Thyroid gland (tissue), 4 donors: ENCODE results near the gene TNFRSF11A. TPM values are rescaled to one million over a fixed set of nuclear protein-coding genes. Genes with fewer than 3 reads are reported as not detected.

Experiments used
- DNase-seq, 2 donors: peaks; one replicate each; pipeline ENCODE4 v3.0.0-alpha.2; 2019
- H3K27ac ChIP-seq, 3 donors: fragments of 200-600 bp; sonication (generic); 1 replicate in 2 of 3; 2 replicates in 1 of 3; pipeline ENCODE4 v1.5.1; 2016 to 2019; ENCODE audit warnings: mild to moderate bottlenecking in 1 of 3, moderate library complexity in 1 of 3
- H3K27me3 ChIP-seq: fragments of 200-600 bp; sonication (generic); one replicate; pipeline ENCODE4 v1.5.1; 2019
- H3K36me3 ChIP-seq, 2 donors: fragments of 200-600 bp; sonication (generic); one replicate each; pipeline ENCODE4 v1.5.1; 2016 to 2019
- H3K4me1 ChIP-seq, 2 donors: fragments of 200-600 bp; sonication (generic); one replicate each; pipeline ENCODE4 v1.5.1; 2017 to 2019
- H3K4me3 ChIP-seq, 3 donors: fragments of 200-600 bp; sonication (generic); replicated peaks in 1 of 3; 1 replicate in 2 of 3; 2 replicates in 1 of 3; pipeline ENCODE4 v1.5.1; 2016; ENCODE audit warnings: mild to moderate bottlenecking in 1 of 3
- H3K9me3 ChIP-seq: fragments of 200-600 bp; sonication (generic); one replicate; pipeline ENCODE4 v1.5.1; 2017
- CTCF ChIP-seq, 6 experiments: fragments of 200-600 bp in 3 of 6; fragments of 450-650 bp in 3 of 6; sonication (generic) in 3 of 6; IDR thresholded peaks; one replicate each; pipeline ENCODE4 v1.5.1; 2016 to 2019; ENCODE audit warnings: antibody characterized with exemption in 6 of 6, mild to moderate bottlenecking in 2 of 6, inconsistent platforms in 1 of 6, moderate library complexity in 1 of 6
- POLR2A ChIP-seq, 2 donors: fragments of 450-650 bp; IDR thresholded peaks; one replicate each; pipeline ENCODE4 v1.6.1; 2017; ENCODE audit warnings: antibody characterized with exemption in 2 of 2, mild to moderate bottlenecking in 2 of 2, moderate library complexity in 1 of 2
- WGBS, 2 donors: methylation state at CpG; one replicate each; pipeline ENCODE4 v1.1.5; 2017; 5-methylcytosine and 5-hydroxymethylcytosine counted together
- intact Hi-C: fragments of 100-400 bp; cut with DNase I; formaldehyde crosslinking; loops from one replicate; pipeline ENCODE4 v1.15.1; 2023
- total RNA-seq, 4 donors: library from RNA; depleted of rRNA; stranded (reverse); fragments of >200 nt; gene quantifications; one replicate each; pipeline ENCODE4 v1.2.3, GENCODE V29; 2016

TNFRSF11A gene
- total RNA-seq, 4 donors from 2014 or later, result 3.3 to 11.6 (median 6.7) TPM

- DNase-seq, result no peak
- Histone ChIP-seq H3K9me3 (no peaks in the 10 kb centered on the region), H3K27ac (no peak overlapping the region), H3K27me3 (no peaks in the 10 kb centered on the region), H3K4me3 (no peak overlapping the region), H3K36me3 (no peaks in the 10 kb centered on the region), H3K4me1 (no peaks in the 10 kb centered on the region)
- intact Hi-C loops, result no loop called here
- WGBS, 2 donors, result 93 to 95% methylated on average over 5 of the region's 5 CpGs
- TF ChIP-seq CTCF (IDR thresholded peaks at IDR 0.05), result no peak
- TF ChIP-seq POLR2A (IDR thresholded peaks at IDR 0.05), result no peak
These were observed 56.3 kb downstream of the TNFRSF11A start for GRCh38 chr18:62381373-62381772.

- no peak overlapping the region for H3K27ac ChIP-seq
- TF ChIP-seq POLR2A (IDR thresholded peaks at IDR 0.05), result no peak
- no peak for TF ChIP-seq CTCF (IDR thresholded peaks at IDR 0.05)
- no peak overlapping the region for H3K4me3 ChIP-seq
- 17 to 19% methylated on average over 1 of the region's 1 CpG for WGBS, 2 donors
- no peaks in the 10 kb centered on the region for H3K9me3 ChIP-seq
- intact Hi-C loops, result no loop called here
- no peaks in the 10 kb centered on the region for H3K4me1 ChIP-seq
- H3K36me3 ChIP-seq, result no peaks in the 10 kb centered on the region
- no peak for DNase-seq
- H3K27me3 ChIP-seq, result no peaks in the 10 kb centered on the region
These were observed 59.0 kb downstream of the TNFRSF11A start for GRCh38 chr18:62384068-62384467.

- Histone ChIP-seq H3K4me3 (peak overlapping the region in 1 of 3 donors; percentile 4), H3K27me3 (no peaks in the 10 kb centered on the region), H3K9me3 (no peaks in the 10 kb centered on the region), H3K36me3 (no peaks in the 10 kb centered on the region), H3K4me1 (no peaks in the 10 kb centered on the region), H3K27ac (no peak overlapping the region)
- 39 to 64% methylated on average over 34 to 43 of the region's 46 CpGs for WGBS, 2 donors
- DNase-seq, result peak in 1 of 2 donors; percentile 7
- intact Hi-C loops, result no loop called here
- no peak for TF ChIP-seq POLR2A (IDR thresholded peaks at IDR 0.05)
- TF ChIP-seq CTCF (IDR thresholded peaks at IDR 0.05), result no peak
These were observed 59.5 kb downstream of the TNFRSF11A start for GRCh38 chr18:62384610-62385097.

GRCh38 chr18:62386091-62386490 is 61.0 kb downstream of the TNFRSF11A start:
- intact Hi-C loops, result no loop called here
- Histone ChIP-seq H3K4me3 (no peak overlapping the region), H3K36me3 (no peaks in the 10 kb centered on the region), H3K27me3 (no peaks in the 10 kb centered on the region), H3K27ac (no peak overlapping the region), H3K4me1 (no peaks in the 10 kb centered on the region), H3K9me3 (no peaks in the 10 kb centered on the region)
- no peak for DNase-seq
- no peak for TF ChIP-seq POLR2A (IDR thresholded peaks at IDR 0.05)
- no peak for TF ChIP-seq CTCF (IDR thresholded peaks at IDR 0.05)
- 92 to 93% methylated on average over 5 of the region's 5 CpGs for WGBS, 2 donors

GRCh38 chr18:62386601-62387000 is 61.5 kb downstream of the TNFRSF11A start:
- H3K4me3 ChIP-seq, result no peak overlapping the region
- H3K27me3 ChIP-seq, result no peaks in the 10 kb centered on the region
- no peak for TF ChIP-seq CTCF (IDR thresholded peaks at IDR 0.05)
- no peak for TF ChIP-seq POLR2A (IDR thresholded peaks at IDR 0.05)
- no peaks in the 10 kb centered on the region for H3K9me3 ChIP-seq
- DNase-seq, result no peak
- no peaks in the 10 kb centered on the region for H3K4me1 ChIP-seq
- intact Hi-C loops, result no loop called here
- H3K27ac ChIP-seq, result no peak overlapping the region
- WGBS, 2 donors, result 84 to 92% methylated on average over 4 of the region's 4 CpGs
- no peaks in the 10 kb centered on the region for H3K36me3 ChIP-seq
